Right lobe of liver (tissue), 6 donors: ENCODE data around the gene RPL4. TPM values are rescaled to one million over a fixed set of nuclear protein-coding genes. Genes with fewer than 3 reads are reported as not detected.

Experiments
- ATAC-seq, 4 donors: fragments of 200-7000 bp; cut with Tn5 transposase; one replicate each; pipeline ENCODE4 v1.9.1; 2020; ENCODE audit warnings: mild to moderate bottlenecking in 4 of 4, moderate library complexity in 4 of 4
- DNase-seq, 3 donors: peaks; one replicate each; pipeline ENCODE4 v3.0.0-alpha.2; 2020
- H3K27ac ChIP-seq, 3 donors: fragments of 200-600 bp; one replicate each; pipeline ENCODE4 v1.8.0; 2022
- H3K27me3 ChIP-seq, 2 donors: fragments of 200-600 bp; one replicate each; pipeline ENCODE4 v1.8.0; 2022
- H3K36me3 ChIP-seq, 4 donors: fragments of 200-600 bp; sonication (generic) in 1 of 4; one replicate each; pipeline versions ENCODE4 v1.5.1 to v1.8.0; 2017 to 2022; ENCODE audit warnings: control low read depth in 1 of 4
- H3K4me1 ChIP-seq, 4 donors: fragments of 200-600 bp; sonication (generic) in 1 of 4; one replicate each; pipeline versions ENCODE4 v1.5.1 to v1.8.0; 2017 to 2022; ENCODE audit warnings: control low read depth in 1 of 4
- H3K4me3 ChIP-seq, 3 donors: fragments of 200-600 bp; one replicate each; pipeline ENCODE4 v1.8.0; 2022
- H3K9me3 ChIP-seq, 4 donors: fragments of 200-600 bp; sonication (generic) in 1 of 4; one replicate each; pipeline versions ENCODE4 v1.5.1 to v1.8.0; 2017 to 2022; ENCODE audit warnings: control low read depth in 1 of 4
- CTCF ChIP-seq, 4 donors: fragments of 200-600 bp in 3 of 4; fragments of 450-650 bp in 1 of 4; IDR thresholded peaks; one replicate each; pipeline versions ENCODE4 v1.5.1 to v1.8.0; 2016 to 2022; ENCODE audit warnings: antibody characterized with exemption in 4 of 4, mild to moderate bottlenecking in 2 of 4
- POLR2A ChIP-seq: fragments of 450-650 bp; IDR thresholded peaks from one replicate; pipeline ENCODE4 v1.6.1; 2017; ENCODE audit warnings: antibody characterized with exemption, mild to moderate bottlenecking
- WGBS: methylation state at CpG from one replicate; pipeline ENCODE4 v1.1.6; 2018; ENCODE audit warnings: low coverage, low lambda C conversion rate; ENCODE audit not compliant: insufficient coverage; ENCODE audit errors: missing lambda C conversion rate; 5-methylcytosine and 5-hydroxymethylcytosine counted together
- intact Hi-C, 2 donors: fragments of 100-400 bp; cut with DNase I; formaldehyde crosslinking; loops; one replicate each; pipeline versions ENCODE4 v1.11.2 to v1.14.1; 2022
- total RNA-seq, 6 experiments: library from RNA; depleted of rRNA in 2 of 6; stranded (reverse); fragments of >200 nt in 2 of 6; fragmentation: NEBNext Ultra II Directional in 3 of 6; extraction: Animal tissue kit (Norgen Biotek cat#: 25700) in 3 of 6; gene quantifications; one replicate each; pipeline versions ENCODE4 v1.1.0 to v1.2.4, GENCODE V29; 2016 to 2023
- donor health status: DM: no; HTN: yes; CAD: no.
- donor health status: DM: no; HTN: no; CAD: no.
- donor health status: DM: no; HTN: no; CAD: no.
- donor health status: DM: no; HTN: yes; CAD: no.
- donor health status: DM: no; HTN: yes; CAD: no.

The RPL4 gene
- total RNA-seq, 6 experiments from 2014 or later, result 643 to 1,390 (median 819) TPM

GRCh38 chr15:66508293-66508883 is 3.7 kb upstream of the RPL4 start:
- Histone ChIP-seq H3K9me3 (no peaks in the 10 kb centered on the region), H3K4me3 (no peak overlapping the region), H3K36me3 (no peaks in the 10 kb centered on the region), H3K4me1 (peaks cover 0 to 15% (median 0%) of the 10 kb centered on the region in 4 donors), H3K27ac (no peak overlapping the region), H3K27me3 (no peaks in the 10 kb centered on the region)
- no peak for DNase-seq
- intact Hi-C loops, result no loop called here
- 91% methylated on average over 3 of the region's 3 CpGs for WGBS
- TF ChIP-seq POLR2A (no peak), CTCF (IDR thresholded peaks at IDR 0.05) (no peak)
- ATAC-seq, result no peak

GRCh38 chr15:66505818-66506217 is 1.2 kb upstream of the RPL4 start:
- H3K4me1 ChIP-seq, result peaks cover 0 to 26% (median 7%) of the 10 kb centered on the region in 4 donors
- H3K4me3 ChIP-seq, result peak overlapping the region; percentile 83 to 97 (median 95)
- H3K27ac ChIP-seq, result no peak overlapping the region
- peaks cover 4 to 25% (median 16%) of the 10 kb centered on the region in 4 donors for H3K36me3 ChIP-seq
- ATAC-seq (no peak), DNase-seq (no peak)
- TF ChIP-seq CTCF (IDR thresholded peaks at IDR 0.05) (no peak), POLR2A (no peak)
- intact Hi-C loops, result no loop called here
- no peaks in the 10 kb centered on the region for H3K9me3 ChIP-seq
- no peaks in the 10 kb centered on the region for H3K27me3 ChIP-seq
- 51% methylated on average over 4 of the region's 4 CpGs for WGBS

- DNase-seq (no peak), ATAC-seq (no peak)
- no peaks in the 10 kb centered on the region for H3K27me3 ChIP-seq
- 0% methylated on average over 11 of the region's 13 CpGs for WGBS
- H3K36me3 ChIP-seq, result peaks cover 5 to 29% (median 18%) of the 10 kb centered on the region in 4 donors
- intact Hi-C loops, result no loop called here
- H3K9me3 ChIP-seq, result no peaks in the 10 kb centered on the region
- H3K4me1 ChIP-seq, result peaks cover 0 to 26% (median 7%) of the 10 kb centered on the region in 4 donors
- H3K27ac ChIP-seq, result peak overlapping the region; percentile 93 to 97 (median 94)
- no peak for TF ChIP-seq CTCF (IDR thresholded peaks at IDR 0.05)
- TF ChIP-seq POLR2A, result no peak
- H3K4me3 ChIP-seq, result peak overlapping the region; percentile 83 to 97 (median 95)
Observed at GRCh38 chr15:66505430-66505811, 766 bp upstream of the RPL4 start.

GRCh38 chr15:66503780-66504562 is 684 bp downstream of the RPL4 start:
- no peak for TF ChIP-seq CTCF (IDR thresholded peaks at IDR 0.05)
- TF ChIP-seq POLR2A, result no peak
- Histone ChIP-seq H3K27me3 (no peaks in the 10 kb centered on the region), H3K4me3 (peak overlapping the region; percentile 83 to 97 (median 95)), H3K9me3 (no peaks in the 10 kb centered on the region), H3K27ac (peak overlapping the region; percentile 93 to 97 (median 94)), H3K36me3 (peaks cover 8 to 43% (median 29%) of the 10 kb centered on the region in 4 donors), H3K4me1 (peaks cover 0 to 26% (median 7%) of the 10 kb centered on the region in 4 donors)
- DNase-seq (no peak), ATAC-seq (no peak)
- WGBS, result 1% methylated on average over 12 of the region's 12 CpGs
- intact Hi-C loops, result no loop called here
